SIG-M5 treated with dmso at 0.1 percent for 504 hours (cell line): ENCODE results near the gene LZTR1.

Source experiments
- DNase-seq: peaks from one replicate; lab custom pipeline; 2025; ENCODE audit not compliant: unreplicated experiment; lab: John Stamatoyannopoulos, UW

Gene LZTR1

DNA sequence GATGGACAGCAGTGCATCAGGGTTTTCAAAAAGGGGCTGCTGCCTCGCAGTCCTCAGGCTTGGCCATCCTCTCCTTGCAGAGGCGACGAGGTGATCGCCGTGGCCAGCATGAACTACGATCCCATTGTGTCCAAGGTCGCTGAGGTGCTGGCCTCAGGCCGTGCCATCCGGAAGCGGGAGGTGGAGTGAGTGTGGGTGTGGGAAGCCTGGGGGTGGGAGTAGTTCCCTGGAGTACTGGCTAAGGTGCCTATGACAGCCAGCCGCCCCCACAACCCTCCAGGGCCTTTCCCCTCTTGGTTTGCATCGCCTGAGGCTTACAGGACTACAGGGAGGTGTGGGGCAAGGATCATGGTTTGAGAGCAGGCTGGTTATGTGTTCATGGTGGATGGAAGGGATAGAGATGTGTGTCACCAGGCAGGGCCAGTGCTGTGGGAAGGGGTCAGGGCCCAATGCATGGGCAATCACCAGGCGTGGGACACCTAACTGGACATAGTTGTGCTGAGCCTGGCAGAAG is 2.1 kb upstream of the LZTR1 start:
- DNase-seq, result no peak

GRCh38 chr22:20980523-20980922 is 1.6 kb upstream of the LZTR1 start:
- DNase-seq, result no peak

DNA sequence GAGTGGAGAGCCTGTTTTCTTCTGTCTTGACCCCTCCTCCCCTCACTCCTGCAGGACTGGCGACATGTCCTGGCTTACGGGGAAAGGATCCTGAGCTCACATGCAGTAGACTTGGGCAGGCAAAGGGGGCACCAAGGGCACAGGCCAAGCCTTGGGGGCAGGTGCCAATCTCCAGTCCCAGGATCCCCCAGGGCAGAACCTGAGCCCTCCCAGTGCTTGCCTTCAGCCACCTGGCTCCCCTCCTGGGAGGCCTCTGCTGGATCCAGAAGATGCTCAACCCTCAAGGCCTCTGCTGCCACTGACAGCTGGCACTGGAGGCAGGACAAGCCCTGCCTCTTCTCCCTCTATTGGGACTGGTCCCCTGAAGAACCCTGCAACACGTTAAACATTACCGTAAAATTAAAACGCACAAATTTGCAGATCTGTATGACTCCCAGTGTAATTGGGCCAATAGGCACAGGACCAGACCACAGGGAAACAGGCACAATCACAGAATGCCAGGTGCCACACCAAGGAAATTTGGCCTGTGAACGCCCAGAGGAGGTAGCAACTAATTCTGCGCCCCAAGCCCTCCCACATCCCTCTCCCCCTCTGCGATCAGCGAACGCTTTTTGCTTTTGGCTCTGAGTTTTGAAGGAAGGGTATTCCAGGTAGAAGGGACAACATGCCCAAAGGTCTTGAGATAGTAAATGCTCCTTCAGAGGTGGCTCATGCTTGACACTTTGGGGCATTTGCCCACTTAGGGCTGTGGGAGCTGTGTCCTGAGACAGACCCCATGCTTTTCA is 967 bp upstream of the LZTR1 start:
- no peak for DNase-seq

GRCh38 chr22:20982563-20982882 is 426 bp downstream of the LZTR1 start:
- DNase-seq, result no peak

DNA sequence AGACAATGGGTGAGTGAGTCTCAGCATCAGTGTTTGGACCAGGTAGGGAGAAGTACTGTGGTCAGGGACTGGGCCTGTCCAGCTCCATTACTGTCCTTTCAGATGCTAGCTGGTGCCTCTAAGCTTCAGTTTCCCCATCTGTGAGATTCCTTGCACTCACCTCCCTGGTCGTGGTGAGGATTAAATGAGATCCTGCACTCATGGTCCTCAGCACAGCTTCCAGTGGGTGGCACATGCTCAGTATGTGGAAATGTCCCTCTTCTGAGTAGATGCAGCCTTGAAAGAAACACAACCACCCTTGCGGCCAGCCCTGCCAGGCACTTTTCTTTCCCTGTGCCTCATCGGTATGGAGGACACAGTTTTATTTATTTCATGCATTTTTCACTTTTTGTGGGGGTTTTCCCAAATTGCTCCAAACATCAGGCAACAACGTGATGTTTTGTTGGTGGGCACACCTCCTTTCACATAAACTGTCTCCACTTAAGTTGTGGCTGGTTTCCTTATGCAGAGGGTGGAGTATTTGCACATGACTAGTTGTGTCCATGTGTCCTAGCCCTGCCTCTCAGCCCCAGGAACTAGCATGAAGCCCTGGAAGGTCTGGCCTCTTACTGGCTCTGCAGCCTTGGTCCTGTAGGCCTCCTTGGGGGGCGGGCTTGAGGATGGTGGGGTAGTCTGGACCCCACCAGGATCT is 1.1 kb downstream of the LZTR1 start:
- no peak for DNase-seq

DNA sequence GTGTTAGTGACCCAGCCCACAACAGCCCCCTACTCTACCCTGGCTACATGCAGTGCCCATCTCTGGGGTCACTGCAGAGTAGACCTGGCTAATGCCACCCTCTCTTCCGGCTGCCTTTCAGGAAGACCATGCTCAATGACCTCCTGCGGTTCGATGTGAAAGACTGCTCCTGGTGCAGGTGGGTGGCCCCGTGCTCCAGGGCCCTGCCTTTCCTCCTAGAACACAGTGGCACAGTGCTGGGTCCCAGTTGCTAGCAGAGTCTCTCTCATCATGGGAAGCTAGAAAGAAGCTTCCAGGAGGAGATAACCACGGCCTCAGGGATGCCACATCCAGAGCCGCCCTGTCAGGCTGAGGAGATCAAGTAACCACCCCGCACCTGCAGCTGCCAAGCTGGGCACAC is 3.6 kb downstream of the LZTR1 start:
- DNase-seq, result no peak

DNA sequence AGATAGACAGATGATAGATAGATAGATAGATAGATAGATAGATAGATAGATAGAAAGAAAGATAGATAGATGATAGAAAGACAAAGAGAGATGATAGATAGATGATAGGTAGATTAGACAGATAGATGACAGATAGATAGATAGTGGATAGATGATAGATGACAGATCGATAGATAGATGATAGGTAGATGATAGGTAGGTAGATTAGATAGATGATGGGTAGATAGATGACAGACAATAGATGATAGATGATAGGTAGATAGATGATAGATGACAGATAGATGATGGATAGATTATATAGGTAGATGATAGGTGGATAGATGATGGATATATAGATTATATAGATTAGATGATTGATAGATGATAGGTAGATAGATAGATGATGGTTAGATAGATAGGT is 4.3 kb downstream of the LZTR1 start:
- DNase-seq, result no peak

- no peak for DNase-seq
Measured at GRCh38 chr22:20987375-20987774, 5.3 kb downstream of the LZTR1 start.

DNA sequence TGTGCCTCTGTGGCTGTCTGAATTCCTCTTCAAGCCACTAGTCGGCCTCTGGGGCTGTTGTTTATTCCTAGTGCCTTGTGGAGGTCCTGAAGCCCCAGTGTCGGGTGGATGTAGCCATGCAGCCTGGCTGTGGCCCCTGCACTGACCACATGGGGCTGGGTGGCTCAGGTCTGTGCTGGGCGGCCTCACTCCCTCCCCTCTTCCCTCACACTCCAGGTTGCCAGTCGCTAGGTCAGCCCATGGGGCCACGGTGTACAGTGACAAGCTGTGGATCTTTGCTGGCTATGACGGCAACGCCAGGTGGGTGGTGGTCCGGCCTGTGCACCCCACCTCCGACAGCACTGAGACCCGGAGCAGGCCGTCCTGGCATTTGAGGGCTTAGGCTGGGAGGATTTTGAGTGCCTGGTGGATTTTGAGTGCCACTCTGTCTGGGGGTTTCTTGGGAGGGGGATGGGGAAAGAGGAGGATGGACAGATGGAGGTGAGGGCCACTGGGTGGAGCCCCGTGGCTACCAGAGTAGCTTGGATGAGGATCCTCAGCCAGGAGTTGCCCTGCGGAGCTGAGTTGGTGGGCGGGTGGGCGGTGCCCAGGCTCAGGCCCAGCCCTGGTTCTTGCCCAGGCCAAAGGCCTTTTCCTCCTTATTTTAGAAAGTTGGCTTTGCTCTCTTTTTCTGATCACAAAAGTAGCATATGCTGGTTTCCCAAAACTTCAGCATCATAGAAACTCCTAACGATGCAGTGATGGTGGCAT is 6.7 kb downstream of the LZTR1 start:
- no peak for DNase-seq

- DNase-seq, result no peak
Measured at GRCh38 chr22:20989323-20990138, 7.4 kb downstream of the LZTR1 start.

GRCh38 chr22:20990184-20991180 is 8.4 kb downstream of the LZTR1 start:
- DNase-seq, result no peak

GRCh38 chr22:20991252-20992055 is 9.4 kb downstream of the LZTR1 start:
- no peak for DNase-seq

- DNase-seq, result no peak
Measured at GRCh38 chr22:20992056-20992442, 10.0 kb downstream of the LZTR1 start.

GRCh38 chr22:20992456-20993303 is 10.6 kb downstream of the LZTR1 start:
- DNase-seq, result no peak

DNA sequence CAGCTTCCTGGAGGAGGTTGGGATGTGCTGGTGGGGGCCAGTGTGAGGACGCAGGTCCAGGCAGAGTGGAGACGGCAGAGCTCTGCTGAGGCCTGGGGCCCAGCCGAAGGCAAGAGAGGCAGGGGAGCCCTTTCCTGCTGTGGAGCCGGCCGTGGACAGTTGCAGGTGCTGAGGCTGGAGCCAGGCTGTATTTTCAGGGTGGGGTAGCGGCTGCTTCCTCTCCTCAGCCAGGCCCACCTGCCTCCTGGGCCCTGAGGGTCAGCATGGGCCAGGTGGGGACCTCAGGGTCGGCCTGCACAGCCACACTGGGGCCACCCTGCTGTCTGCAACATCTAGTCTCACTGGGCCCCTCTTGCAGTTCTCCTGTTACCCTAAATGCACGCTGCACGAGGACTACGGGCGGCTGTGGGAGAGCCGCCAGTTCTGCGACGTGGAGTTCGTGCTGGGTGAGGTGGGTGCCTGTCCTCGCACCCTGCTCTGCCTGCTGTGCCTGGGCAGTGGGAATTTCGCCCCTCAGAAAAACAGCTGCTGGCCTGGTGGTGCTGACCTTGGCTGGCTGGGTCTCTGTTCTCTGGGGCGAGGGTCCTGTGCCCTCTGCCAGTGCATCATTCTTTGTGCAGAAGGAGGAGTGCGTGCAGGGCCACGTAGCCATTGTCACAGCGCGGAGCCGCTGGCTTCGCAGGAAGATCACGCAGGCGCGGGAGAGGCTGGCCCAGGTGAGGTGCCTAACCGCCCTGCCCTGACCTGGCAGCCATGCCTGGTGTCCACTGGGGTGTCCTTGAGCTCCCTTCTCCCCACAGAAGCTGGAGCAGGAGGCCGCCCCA is 11.4 kb downstream of the LZTR1 start:
- no peak for DNase-seq

GRCh38 chr22:20994128-20994901 is 12.2 kb downstream of the LZTR1 start:
- no peak for DNase-seq

DNA sequence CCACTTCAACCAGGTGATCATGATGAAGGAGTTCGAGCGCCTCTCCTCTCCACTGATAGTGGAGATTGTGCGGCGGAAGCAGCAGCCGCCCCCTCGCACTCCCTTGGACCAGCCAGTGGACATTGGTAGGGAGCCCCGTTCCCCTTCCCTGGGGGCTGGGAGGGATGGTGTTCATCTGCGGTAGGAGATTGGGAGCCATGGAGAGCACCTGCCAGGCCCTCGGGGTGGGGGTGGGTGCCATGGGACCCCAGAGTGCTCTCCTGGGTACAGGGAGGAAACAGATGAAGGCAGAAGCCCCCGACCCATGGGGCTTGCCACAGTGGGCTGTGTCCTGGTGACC is 12.8 kb downstream of the LZTR1 start:
- DNase-seq, result no peak
